Mucosa of stomach (tissue), 1 donor: ENCODE results near the gene CTSK.
"Not testable (repeated sequence)": the region's sequence is repeated elsewhere in the genome, so short reads cannot be mapped to it uniquely, and the experiment has no call there.

Experiments
- H3K27me3 ChIP-seq: one replicate; pipeline ENCODE4 v1.7.0; 2013; ENCODE audit warnings: mild to moderate bottlenecking, low read length; ENCODE audit not compliant: control insufficient read depth, insufficient read depth
- H3K36me3 ChIP-seq: one replicate; pipeline ENCODE4 v1.7.0; 2013; ENCODE audit warnings: low read length; ENCODE audit not compliant: control insufficient read depth, insufficient read depth
- H3K4me1 ChIP-seq: one replicate; pipeline ENCODE4 v1.7.0; 2013; ENCODE audit warnings: mild to moderate bottlenecking, low read length; ENCODE audit not compliant: control insufficient read depth, insufficient read depth
- H3K4me3 ChIP-seq: one replicate; pipeline ENCODE4 v1.7.0; 2013; ENCODE audit warnings: low read length
- H3K9ac ChIP-seq: one replicate; pipeline ENCODE4 v1.7.0; 2013; ENCODE audit warnings: mild to moderate bottlenecking, low read length, moderate library complexity
- H3K9me3 ChIP-seq: one replicate; pipeline ENCODE4 v1.7.0; 2013; ENCODE audit warnings: mild to moderate bottlenecking, low read length, moderate library complexity; ENCODE audit not compliant: control insufficient read depth
- donor health status: Pancreatic carcinoma.

Gene CTSK

GRCh38 chr1:150799089-150799488 lies 9.0 kb downstream of the CTSK start:
- H3K9ac ChIP-seq, result no peak overlapping the region
- no peak overlapping the region for H3K4me3 ChIP-seq
- no peaks in the 10 kb centered on the region for H3K27me3 ChIP-seq
- H3K4me1 ChIP-seq, result no peaks in the 10 kb centered on the region
- H3K9me3 ChIP-seq, result no peaks in the 10 kb centered on the region
- H3K36me3 ChIP-seq, result no peaks in the 10 kb centered on the region

- H3K27me3 ChIP-seq, result no peaks in the 10 kb centered on the region
- no peaks in the 10 kb centered on the region for H3K36me3 ChIP-seq
- H3K4me1 ChIP-seq, result no peaks in the 10 kb centered on the region
- no peak overlapping the region for H3K4me3 ChIP-seq
- H3K9me3 ChIP-seq, result no peaks in the 10 kb centered on the region
- H3K9ac ChIP-seq, result no peak overlapping the region
Measured at GRCh38 chr1:150798525-150798924, 9.5 kb downstream of the CTSK start.

GRCh38 chr1:150796374-150796773 lies 11.7 kb downstream of the CTSK start:
- no peak overlapping the region for H3K4me3 ChIP-seq
- H3K36me3 ChIP-seq, result no peaks in the 10 kb centered on the region
- H3K27me3 ChIP-seq, result no peaks in the 10 kb centered on the region

GRCh38 chr1:150793778-150794177 lies 14.3 kb downstream of the CTSK start:
- H3K9ac ChIP-seq, H3K4me1 ChIP-seq, H3K9me3 ChIP-seq, H3K27me3 ChIP-seq, H3K36me3 ChIP-seq, H3K4me3 ChIP-seq: not testable (repeated sequence)

More at GRCh38 chr1:150796374-150796773, 11.7 kb downstream of the CTSK start:
- no peaks in the 10 kb centered on the region for H3K9me3 ChIP-seq
- H3K9ac ChIP-seq, result no peak overlapping the region
- no peaks in the 10 kb centered on the region for H3K4me1 ChIP-seq

GRCh38 chr1:150793221-150793620 lies 14.8 kb downstream of the CTSK start:
- Histone ChIP-seq H3K9ac (no peak overlapping the region), H3K4me3 (no peak overlapping the region), H3K4me1 (no peaks in the 10 kb centered on the region), H3K9me3 (no peaks in the 10 kb centered on the region), H3K27me3 (no peaks in the 10 kb centered on the region), H3K36me3 (no peaks in the 10 kb centered on the region)

- Histone ChIP-seq H3K36me3 (no peaks in the 10 kb centered on the region), H3K4me1 (no peaks in the 10 kb centered on the region), H3K9me3 (no peaks in the 10 kb centered on the region), H3K27me3 (no peaks in the 10 kb centered on the region), H3K9ac (no peak overlapping the region), H3K4me3 (no peak overlapping the region)
Measured at GRCh38 chr1:150791585-150791984, 16.5 kb downstream of the CTSK start.

- Histone ChIP-seq H3K9ac (no peak overlapping the region), H3K9me3 (no peaks in the 10 kb centered on the region), H3K4me3 (no peak overlapping the region), H3K4me1 (no peaks in the 10 kb centered on the region), H3K36me3 (no peaks in the 10 kb centered on the region), H3K27me3 (no peaks in the 10 kb centered on the region)
Measured at GRCh38 chr1:150789396-150789795, 18.7 kb downstream of the CTSK start.

GRCh38 chr1:150788946-150789345 lies 19.1 kb downstream of the CTSK start:
- H3K4me1 ChIP-seq, result no peaks in the 10 kb centered on the region
- H3K9ac ChIP-seq, result no peak overlapping the region
- H3K4me3 ChIP-seq, result no peak overlapping the region
- no peaks in the 10 kb centered on the region for H3K36me3 ChIP-seq
- no peaks in the 10 kb centered on the region for H3K9me3 ChIP-seq
- no peaks in the 10 kb centered on the region for H3K27me3 ChIP-seq

GRCh38 chr1:150787455-150787854 lies 20.6 kb downstream of the CTSK start:
- Histone ChIP-seq H3K4me3 (no peak overlapping the region), H3K4me1 (no peaks in the 10 kb centered on the region), H3K36me3 (no peaks in the 10 kb centered on the region), H3K9me3 (no peaks in the 10 kb centered on the region), H3K9ac (no peak overlapping the region), H3K27me3 (no peaks in the 10 kb centered on the region)

GRCh38 chr1:150780510-150780909 lies 27.6 kb downstream of the CTSK start:
- Histone ChIP-seq H3K27me3 (no peaks in the 10 kb centered on the region), H3K4me3 (no peak overlapping the region), H3K9ac (no peak overlapping the region), H3K36me3 (no peaks in the 10 kb centered on the region), H3K4me1 (no peaks in the 10 kb centered on the region), H3K9me3 (no peaks in the 10 kb centered on the region)

- H3K9me3 ChIP-seq, result no peaks in the 10 kb centered on the region
- H3K4me3 ChIP-seq, result no peak overlapping the region
- H3K36me3 ChIP-seq, result no peaks in the 10 kb centered on the region
- H3K9ac ChIP-seq, result no peak overlapping the region
- H3K27me3 ChIP-seq, result no peaks in the 10 kb centered on the region
- no peaks in the 10 kb centered on the region for H3K4me1 ChIP-seq
Measured at GRCh38 chr1:150778409-150778808, 29.7 kb downstream of the CTSK start.

- H3K4me3 ChIP-seq, result no peak overlapping the region
- no peaks in the 10 kb centered on the region for H3K9me3 ChIP-seq
- no peaks in the 10 kb centered on the region for H3K27me3 ChIP-seq
- no peaks in the 10 kb centered on the region for H3K4me1 ChIP-seq
- no peaks in the 10 kb centered on the region for H3K36me3 ChIP-seq
- no peak overlapping the region for H3K9ac ChIP-seq
Measured at GRCh38 chr1:150777544-150777943, 30.5 kb downstream of the CTSK start.

GRCh38 chr1:150775931-150776505 lies 32.0 kb downstream of the CTSK start:
- not testable (repeated sequence) for H3K27me3 ChIP-seq, H3K36me3 ChIP-seq, H3K9ac ChIP-seq, H3K9me3 ChIP-seq, H3K4me1 ChIP-seq, H3K4me3 ChIP-seq
